CD14-positive monocyte (primary cell): Measurements from ENCODE around the gene RP9. TPM values are rescaled to one million over a fixed set of nuclear protein-coding genes. Genes with fewer than 3 reads are reported as not detected.

Source experiments
- DNase-seq, 3 donors: peaks; one replicate each; pipeline ENCODE4 v3.0.0-alpha.2; 2011 to 2022
- H2AFZ ChIP-seq: 2 replicates; pipeline ENCODE4 v1.6.0; 2012; ENCODE audit warnings: mild to moderate bottlenecking, low read depth, low read length, inconsistent platforms; ENCODE audit not compliant: insufficient read depth, poor library complexity, severe bottlenecking
- H3K27ac ChIP-seq, 2 donors: 1 replicate in 1 of 2; 2 replicates in 1 of 2; pipeline ENCODE4 v1.5.1; 2012 to 2013; ENCODE audit warnings: low read length in 2 of 2, control low read depth in 1 of 2, inconsistent platforms in 1 of 2, low read depth in 1 of 2, mild to moderate bottlenecking in 1 of 2
- H3K27me3 ChIP-seq, 2 donors: one replicate each; pipeline versions ENCODE4 v1.6.0 to v1.6.1; 2011 to 2013; ENCODE audit warnings: low read length in 2 of 2; ENCODE audit not compliant: control insufficient read depth in 2 of 2, insufficient read depth in 2 of 2
- H3K36me3 ChIP-seq, 2 donors: replicated peaks in 1 of 2; 1 replicate in 1 of 2; 2 replicates in 1 of 2; pipeline versions ENCODE4 v1.5.1 to v1.6.1; 2012 to 2013; ENCODE audit warnings: low read length in 2 of 2, control low read depth in 1 of 2, inconsistent platforms in 1 of 2, mild to moderate bottlenecking in 1 of 2; ENCODE audit not compliant: insufficient read depth in 2 of 2, control insufficient read depth in 1 of 2
- H3K4me1 ChIP-seq, 2 donors: 1 replicate in 1 of 2; 2 replicates in 1 of 2; pipeline versions ENCODE4 v1.5.1 to v1.6.1; 2012 to 2013; ENCODE audit warnings: low read length in 2 of 2, control low read depth in 1 of 2, inconsistent platforms in 1 of 2, mild to moderate bottlenecking in 1 of 2, moderate library complexity in 1 of 2; ENCODE audit not compliant: insufficient read depth in 2 of 2, control insufficient read depth in 1 of 2
- H3K4me2 ChIP-seq: replicated peaks from 2 replicates; pipeline ENCODE3; 2012; ENCODE audit warnings: low read length, moderate library complexity, mild to moderate bottlenecking; ENCODE audit not compliant: poor library complexity, severe bottlenecking; ENCODE audit errors: extremely low read depth
- H3K4me3 ChIP-seq, 3 experiments: fragments of 200-600 bp in 1 of 3; sonication (generic) in 1 of 3; replicated peaks in 1 of 3; 1 replicate in 2 of 3; 2 replicates in 1 of 3; pipeline ENCODE4 v1.5.1; 2011 to 2013; ENCODE audit warnings: low read length in 3 of 3, mild to moderate bottlenecking in 3 of 3, control low read depth in 2 of 3, low read depth in 2 of 3, inconsistent platforms in 1 of 3, moderate library complexity in 1 of 3
- H3K79me2 ChIP-seq: 2 replicates; pipeline ENCODE4 v1.6.0; 2012; ENCODE audit warnings: mild to moderate bottlenecking, control low read depth, inconsistent platforms, low read length, moderate library complexity; ENCODE audit not compliant: insufficient read depth
- H3K9ac ChIP-seq: 2 replicates; pipeline ENCODE4 v1.6.0; 2017; ENCODE audit warnings: low read length, mild to moderate bottlenecking; ENCODE audit not compliant: insufficient read depth, poor library complexity, severe bottlenecking
- H3K9me3 ChIP-seq, 2 donors: replicated peaks in 1 of 2; 1 replicate in 1 of 2; 2 replicates in 1 of 2; pipeline versions ENCODE4 v1.5.1 to v1.6.1; 2012 to 2013; ENCODE audit warnings: low read length in 2 of 2, control low read depth in 1 of 2; ENCODE audit not compliant: control insufficient read depth in 1 of 2, insufficient read depth in 1 of 2
- H4K20me1 ChIP-seq: 2 replicates; pipeline ENCODE4 v1.6.0; 2012; ENCODE audit warnings: mild to moderate bottlenecking, low read length, control low read depth, moderate library complexity; ENCODE audit not compliant: insufficient read depth
- H3K27ac Mint-ChIP-seq, 7 donors: one replicate each; pipeline ENCODE4 v1.8.0; 2020; ENCODE audit warnings: mild to moderate bottlenecking in 7 of 7, mixed read lengths in 7 of 7, moderate library complexity in 6 of 7, inconsistent platforms in 2 of 7
- H3K27me3 Mint-ChIP-seq, 3 donors: one replicate each; pipeline ENCODE4 v1.8.0; 2021 to 2022; ENCODE audit warnings: low read depth in 3 of 3, mild to moderate bottlenecking in 3 of 3, mixed read lengths in 3 of 3, moderate library complexity in 3 of 3, inconsistent platforms in 1 of 3
- H3K36me3 Mint-ChIP-seq, 2 donors: one replicate each; pipeline ENCODE4 v1.8.0; 2020; ENCODE audit warnings: mixed read lengths in 2 of 2, inconsistent platforms in 1 of 2, mild to moderate bottlenecking in 1 of 2
- H3K4me1 Mint-ChIP-seq: one replicate; pipeline ENCODE4 v1.8.0; 2020; ENCODE audit warnings: mild to moderate bottlenecking, mixed read lengths
- H3K4me3 Mint-ChIP-seq, 2 donors: one replicate each; pipeline ENCODE4 v1.8.0; 2020; ENCODE audit warnings: mild to moderate bottlenecking in 2 of 2, mixed read lengths in 2 of 2, moderate library complexity in 1 of 2
- H3K9me3 Mint-ChIP-seq, 7 donors: one replicate each; pipeline ENCODE4 v1.8.0; 2020 to 2022; ENCODE audit warnings: mixed read lengths in 7 of 7, mild to moderate bottlenecking in 6 of 7, moderate library complexity in 6 of 7, inconsistent platforms in 2 of 7
- CTCF ChIP-seq: fragments of 200-600 bp; IDR thresholded peaks from one replicate; pipeline ENCODE4 v1.8.0; 2022; ENCODE audit warnings: antibody characterized with exemption, mild to moderate bottlenecking
- WGBS: methylation state at CpG from one replicate; pipeline ENCODE4 v1.1.5; 2013; ENCODE audit warnings: missing lambda C conversion rate; ENCODE audit not compliant: insufficient coverage; 5-methylcytosine and 5-hydroxymethylcytosine counted together
- intact Hi-C, 2 donors: fragments of 100-400 bp; cut with micrococcal nuclease; formaldehyde crosslinking; loops; one replicate each; pipeline versions ENCODE4 v1.15.0 to v1.15.1; 2023
- polyA plus RNA-seq, 3 donors: library from polyadenylated mRNA; depleted of rRNA in 1 of 3; unstranded in 2 of 3; stranded (reverse) in 1 of 3; fragments of 300-500 nt in 2 of 3; fragments of >200 nt in 1 of 3; fragmentation: Illumina TruSeq in 2 of 3; gene quantifications; 1 replicate in 2 of 3; 2 replicates in 1 of 3; pipeline ENCODE4 v1.2.3, GENCODE V29; 2012 to 2021

The RP9 gene
- polyA plus RNA-seq, 3 donors: 6.5 to 12.7 (median 8.7) TPM

GRCh38 chr7:33155811-33156210 is 46.6 kb upstream of the RP9 start:
- no peaks in the 10 kb centered on the region for H3K9me3 Mint-ChIP-seq
- no CpG with 5 or more reads among the region's 2 CpGs for WGBS

GRCh38 chr7:33152087-33152486 is 42.9 kb upstream of the RP9 start:
- no peaks in the 10 kb centered on the region for H3K4me1 ChIP-seq
- WGBS: 44% methylated on average over 1 of the region's 3 CpGs
- no peak for TF ChIP-seq CTCF
- DNase-seq: no peak
- no peak overlapping the region for H3K9ac ChIP-seq
- Mint-ChIP-seq H3K9me3 (no peaks in the 10 kb centered on the region), H3K4me1 (no peaks in the 10 kb centered on the region), H3K36me3 (peaks cover 3% of the 10 kb centered on the region in 2 donors), H3K27ac (no peak overlapping the region), H3K27me3 (peaks cover 0 to 2% (median 0%) of the 10 kb centered on the region in 3 donors), H3K4me3 (no peak overlapping the region)
- no peak overlapping the region for H3K4me2 ChIP-seq
- H4K20me1 ChIP-seq: no peaks in the 10 kb centered on the region
- H2AFZ ChIP-seq: no peak overlapping the region
- intact Hi-C loops: no loop called here
- no peaks in the 10 kb centered on the region for H3K9me3 ChIP-seq
- H3K27ac ChIP-seq: no peak overlapping the region
- H3K27me3 ChIP-seq: no peaks in the 10 kb centered on the region
- H3K4me3 ChIP-seq: no peak overlapping the region
- no peaks in the 10 kb centered on the region for H3K79me2 ChIP-seq
- no peaks in the 10 kb centered on the region for H3K36me3 ChIP-seq

More at GRCh38 chr7:33155811-33156210, 46.6 kb upstream of the RP9 start:
- no peak overlapping the region for H3K27ac ChIP-seq
- no peak overlapping the region for H3K4me3 ChIP-seq
- H3K36me3 Mint-ChIP-seq: peaks cover 3% of the 10 kb centered on the region in 2 donors
- no peak overlapping the region for H3K27ac Mint-ChIP-seq
- DNase-seq: no peak
- no peak for TF ChIP-seq CTCF
- no peak overlapping the region for H3K9ac ChIP-seq
- H3K4me1 ChIP-seq: no peaks in the 10 kb centered on the region
- H3K4me1 Mint-ChIP-seq: no peaks in the 10 kb centered on the region
- H3K9me3 ChIP-seq: no peaks in the 10 kb centered on the region
- no peak overlapping the region for H2AFZ ChIP-seq
- H3K4me3 Mint-ChIP-seq: no peak overlapping the region
- H3K27me3 ChIP-seq: no peaks in the 10 kb centered on the region
- no peaks in the 10 kb centered on the region for H3K27me3 Mint-ChIP-seq
- no peaks in the 10 kb centered on the region for H3K36me3 ChIP-seq
- intact Hi-C loops: no loop called here
- no peaks in the 10 kb centered on the region for H3K79me2 ChIP-seq
- no peak overlapping the region for H3K4me2 ChIP-seq
- H4K20me1 ChIP-seq: no peaks in the 10 kb centered on the region
